ENCODE data around the gene ALDH2. TPM values are rescaled to one million over a fixed set of nuclear protein-coding genes. Genes with fewer than 3 reads are reported as not detected.

ALDH2 gene
- total and polyA plus RNA-seq, 2 donors (not counting 1 experiment from before 2014, with no cell fraction given) = 7.0 to 22.3 TPM

GRCh38 chr12:111781085-111781658 lies 14.4 kb downstream of the ALDH2 start:
- DNase-seq (no peak), ATAC-seq (ENCODE audit: low read depth) (no peak)
- no peak overlapping the region for H3K4me3 Mint-ChIP-seq
- Histone ChIP-seq H3K4me1 (ENCODE audit: control insufficient read depth in 2 of 2, insufficient read depth in 2 of 2, low read length in 2 of 2) (peaks cover 2 to 3% of the 10 kb centered on the region in 2 donors), H2AFZ (ENCODE audit: insufficient read depth, low read depth, low read length, poor library complexity, severe bottlenecking) (no peak overlapping the region), H3K27me3 (replicated peaks in 1 of 4; ENCODE audit: control extremely low read depth in 1 of 4, control insufficient read depth in 3 of 4, insufficient read depth in 4 of 4, low read length in 3 of 4) (no peaks in the 10 kb centered on the region), H3K36me3 (replicated peaks in 1 of 2; ENCODE audit: control extremely low read depth in 1 of 2, control insufficient read depth in 1 of 2, extremely low read depth in 1 of 2, insufficient read depth in 2 of 2, low read length in 1 of 2) (peaks cover 0 to 2% of the 10 kb centered on the region in 2 experiments), H3K9ac (ENCODE audit: low read length) (no peak overlapping the region), H4K20me1 (ENCODE audit: control insufficient read depth, insufficient read depth, low read length, poor library complexity, severe bottlenecking) (no peaks in the 10 kb centered on the region), H3K9me3 (ENCODE audit: control extremely low read depth in 1 of 3, control insufficient read depth in 2 of 3, insufficient read depth in 1 of 3, low read length in 2 of 3) (peaks cover 0 to 7% (median 2%) of the 10 kb centered on the region in 3 donors), H3K4me2 (replicated peaks; ENCODE audit: low read depth, low read length, poor library complexity, severe bottlenecking) (no peak overlapping the region), H3K27ac (ENCODE audit: low read length in 2 of 2) (no peak overlapping the region), H3K4me3 (ENCODE audit: control extremely low read depth in 1 of 5, extremely low read depth in 1 of 5, insufficient read depth in 1 of 5, low read depth in 2 of 5, low read length in 4 of 5) (no peak overlapping the region), H3K79me2 (ENCODE audit: control insufficient read depth, insufficient read depth, low read length) (no peaks in the 10 kb centered on the region)
- H3K4me1 Mint-ChIP-seq = peaks cover 5% of the 10 kb centered on the region
- intact Hi-C loops (cut with micrococcal nuclease) = no loop called here
- ChIA-PET CTCF (interaction anchor here (1.0 kb wide), 1 partner anchor 32 kb away, joined by 3 read pairs; no protein-coding TSS in a partner anchor), POLR2A (no interaction called here)
- TF ChIP-seq, protein P1, sequence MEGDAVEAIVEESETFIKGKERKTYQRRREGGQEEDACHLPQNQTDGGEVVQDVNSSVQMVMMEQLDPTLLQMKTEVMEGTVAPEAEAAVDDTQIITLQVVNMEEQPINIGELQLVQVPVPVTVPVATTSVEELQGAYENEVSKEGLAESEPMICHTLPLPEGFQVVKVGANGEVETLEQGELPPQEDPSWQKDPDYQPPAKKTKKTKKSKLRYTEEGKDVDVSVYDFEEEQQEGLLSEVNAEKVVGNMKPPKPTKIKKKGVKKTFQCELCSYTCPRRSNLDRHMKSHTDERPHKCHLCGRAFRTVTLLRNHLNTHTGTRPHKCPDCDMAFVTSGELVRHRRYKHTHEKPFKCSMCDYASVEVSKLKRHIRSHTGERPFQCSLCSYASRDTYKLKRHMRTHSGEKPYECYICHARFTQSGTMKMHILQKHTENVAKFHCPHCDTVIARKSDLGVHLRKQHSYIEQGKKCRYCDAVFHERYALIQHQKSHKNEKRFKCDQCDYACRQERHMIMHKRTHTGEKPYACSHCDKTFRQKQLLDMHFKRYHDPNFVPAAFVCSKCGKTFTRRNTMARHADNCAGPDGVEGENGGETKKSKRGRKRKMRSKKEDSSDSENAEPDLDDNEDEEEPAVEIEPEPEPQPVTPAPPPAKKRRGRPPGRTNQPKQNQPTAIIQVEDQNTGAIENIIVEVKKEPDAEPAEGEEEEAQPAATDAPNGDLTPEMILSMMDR (IDR thresholded peaks at IDR 0.05) = no peak
- no peak for TF ChIP-seq EZH2 (IDR thresholded peaks at IDR 0.05; ENCODE audit: borderline replicate concordance, insufficient read depth, low read depth, low read length, poor library complexity, severe bottlenecking)
- H3K9me3 Mint-ChIP-seq (ENCODE audit: insufficient read depth) = no peaks in the 10 kb centered on the region
- WGBS (ENCODE audit: insufficient coverage) = 94% methylated on average over 2 of the region's 2 CpGs
- no peak overlapping the region for H3K27ac Mint-ChIP-seq
- H3K27me3 Mint-ChIP-seq = no peaks in the 10 kb centered on the region

DNA sequence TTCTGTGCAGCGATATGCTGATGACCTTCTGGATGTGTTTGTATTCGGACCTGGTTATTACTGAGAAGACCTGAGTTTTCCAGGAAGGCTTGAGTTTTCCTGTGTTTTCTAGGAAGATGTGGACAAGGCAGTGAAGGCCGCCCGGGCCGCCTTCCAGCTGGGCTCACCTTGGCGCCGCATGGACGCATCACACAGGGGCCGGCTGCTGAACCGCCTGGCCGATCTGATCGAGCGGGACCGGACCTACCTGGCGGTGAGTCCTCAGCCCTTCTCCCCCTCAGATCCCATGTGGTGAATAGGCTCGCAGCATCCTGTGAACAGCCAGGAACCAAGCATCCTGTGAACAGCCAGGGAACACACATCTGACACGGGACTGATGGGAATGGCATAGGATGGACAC lies 16.3 kb downstream of the ALDH2 start:
- intact Hi-C loops (cut with micrococcal nuclease) = no loop called here
- Histone ChIP-seq H3K27me3 (replicated peaks in 1 of 4; ENCODE audit: control extremely low read depth in 1 of 4, control insufficient read depth in 3 of 4, insufficient read depth in 4 of 4, low read length in 3 of 4) (no peaks in the 10 kb centered on the region), H3K4me3 (ENCODE audit: control extremely low read depth in 1 of 5, extremely low read depth in 1 of 5, insufficient read depth in 1 of 5, low read depth in 2 of 5, low read length in 4 of 5) (no peak overlapping the region), H4K20me1 (ENCODE audit: control insufficient read depth, insufficient read depth, low read length, poor library complexity, severe bottlenecking) (no peaks in the 10 kb centered on the region), H2AFZ (ENCODE audit: insufficient read depth, low read depth, low read length, poor library complexity, severe bottlenecking) (no peak overlapping the region), H3K36me3 (replicated peaks in 1 of 2; ENCODE audit: control extremely low read depth in 1 of 2, control insufficient read depth in 1 of 2, extremely low read depth in 1 of 2, insufficient read depth in 2 of 2, low read length in 1 of 2) (peaks cover 0 to 2% of the 10 kb centered on the region in 2 experiments), H3K9me3 (ENCODE audit: control extremely low read depth in 1 of 3, control insufficient read depth in 2 of 3, insufficient read depth in 1 of 3, low read length in 2 of 3) (peaks cover 0 to 7% (median 2%) of the 10 kb centered on the region in 3 donors), H3K79me2 (ENCODE audit: control insufficient read depth, insufficient read depth, low read length) (no peaks in the 10 kb centered on the region), H3K27ac (ENCODE audit: low read length in 2 of 2) (no peak overlapping the region), H3K4me2 (replicated peaks; ENCODE audit: low read depth, low read length, poor library complexity, severe bottlenecking) (no peak overlapping the region), H3K4me1 (ENCODE audit: control insufficient read depth in 2 of 2, insufficient read depth in 2 of 2, low read length in 2 of 2) (no peaks in the 10 kb centered on the region), H3K9ac (ENCODE audit: low read length) (no peak overlapping the region)
- Mint-ChIP-seq H3K4me3 (no peak overlapping the region), H3K27ac (no peak overlapping the region), H3K4me1 (no peaks in the 10 kb centered on the region), H3K9me3 (ENCODE audit: insufficient read depth) (no peaks in the 10 kb centered on the region), H3K27me3 (no peaks in the 10 kb centered on the region)
- WGBS (ENCODE audit: insufficient coverage) = over 99% methylated on average over 14 of the region's 17 CpGs
- DNase-seq = no peak
- ChIA-PET CTCF (no interaction called here), POLR2A (no interaction called here)
- ATAC-seq (ENCODE audit: low read depth) = no peak
- TF ChIP-seq, protein P1 (IDR thresholded peaks at IDR 0.05) = no peak
- no peak for TF ChIP-seq EZH2 (IDR thresholded peaks at IDR 0.05; ENCODE audit: borderline replicate concordance, insufficient read depth, low read depth, low read length, poor library complexity, severe bottlenecking)

Measured in B cell (primary cell).